ENCODE results near the gene AOC1. TPM values are rescaled to one million over a fixed set of nuclear protein-coding genes. Genes with fewer than 3 reads are reported as not detected.

Gene AOC1
- total and polyA plus RNA-seq, 4 donors = 0.01 to 0.08 TPM; not detected in 2

- WGBS = 93% methylated on average over 9 of the region's 9 CpGs
- DNase-seq (ENCODE audit: low spot score) = no peak
- H3K4me3 ChIP-seq (ENCODE audit: low read depth in 1 of 3, low read length in 3 of 3) = no peak overlapping the region
- H3K27ac ChIP-seq (ENCODE audit: low read depth in 1 of 2, low read length in 2 of 2) = no peak overlapping the region
- H3K36me3 ChIP-seq (ENCODE audit: control insufficient read depth in 4 of 4, insufficient read depth in 3 of 4, low read depth in 1 of 4, low read length in 3 of 4) = peaks cover 0 to 3% (median 0%) of the 10 kb centered on the region in 4 donors
- TF ChIP-seq HNF4A (conservative IDR thresholded peaks at IDR 0.05) = no peak
- no peak for TF ChIP-seq REST (IDR thresholded peaks at IDR 0.05)
- TF ChIP-seq ZBTB33 (IDR thresholded peaks at IDR 0.05) = no peak
- TF ChIP-seq MAX (IDR thresholded peaks at IDR 0.05) = no peak
- no peak for TF ChIP-seq EGR1 (IDR thresholded peaks at IDR 0.05; ENCODE audit: low read depth in 2 of 2)
- no peak for TF ChIP-seq SP1 (IDR thresholded peaks at IDR 0.05)
- TF ChIP-seq TAF1 (conservative IDR thresholded peaks at IDR 0.05) = no peak
- TF ChIP-seq NR2F2 (IDR thresholded peaks at IDR 0.05) = no peak
- no peak for TF ChIP-seq YY1 (IDR thresholded peaks at IDR 0.05)
- TF ChIP-seq RAD21 (IDR thresholded peaks at IDR 0.05) = no peak
- no peak for TF ChIP-seq GABPA (IDR thresholded peaks at IDR 0.05 in 1 of 2, conservative IDR thresholded peaks at IDR 0.05 in 1 of 2)
- TF ChIP-seq HNF4G (IDR thresholded peaks at IDR 0.05) = no peak
- TF ChIP-seq FOXA2 (IDR thresholded peaks at IDR 0.05) = no peak
- TF ChIP-seq, protein P1, sequence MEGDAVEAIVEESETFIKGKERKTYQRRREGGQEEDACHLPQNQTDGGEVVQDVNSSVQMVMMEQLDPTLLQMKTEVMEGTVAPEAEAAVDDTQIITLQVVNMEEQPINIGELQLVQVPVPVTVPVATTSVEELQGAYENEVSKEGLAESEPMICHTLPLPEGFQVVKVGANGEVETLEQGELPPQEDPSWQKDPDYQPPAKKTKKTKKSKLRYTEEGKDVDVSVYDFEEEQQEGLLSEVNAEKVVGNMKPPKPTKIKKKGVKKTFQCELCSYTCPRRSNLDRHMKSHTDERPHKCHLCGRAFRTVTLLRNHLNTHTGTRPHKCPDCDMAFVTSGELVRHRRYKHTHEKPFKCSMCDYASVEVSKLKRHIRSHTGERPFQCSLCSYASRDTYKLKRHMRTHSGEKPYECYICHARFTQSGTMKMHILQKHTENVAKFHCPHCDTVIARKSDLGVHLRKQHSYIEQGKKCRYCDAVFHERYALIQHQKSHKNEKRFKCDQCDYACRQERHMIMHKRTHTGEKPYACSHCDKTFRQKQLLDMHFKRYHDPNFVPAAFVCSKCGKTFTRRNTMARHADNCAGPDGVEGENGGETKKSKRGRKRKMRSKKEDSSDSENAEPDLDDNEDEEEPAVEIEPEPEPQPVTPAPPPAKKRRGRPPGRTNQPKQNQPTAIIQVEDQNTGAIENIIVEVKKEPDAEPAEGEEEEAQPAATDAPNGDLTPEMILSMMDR (IDR thresholded peaks at IDR 0.05; ENCODE audit: low read depth, low read length, missing input control) = no peak
- TF ChIP-seq, protein P2, sequence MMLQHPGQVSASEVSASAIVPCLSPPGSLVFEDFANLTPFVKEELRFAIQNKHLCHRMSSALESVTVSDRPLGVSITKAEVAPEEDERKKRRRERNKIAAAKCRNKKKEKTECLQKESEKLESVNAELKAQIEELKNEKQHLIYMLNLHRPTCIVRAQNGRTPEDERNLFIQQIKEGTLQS (IDR thresholded peaks at IDR 0.05) = no peak
- H3K9me3 ChIP-seq (ENCODE audit: control insufficient read depth in 4 of 4, low read length in 3 of 4) = no peaks in the 10 kb centered on the region
- no peaks in the 10 kb centered on the region for H3K4me1 ChIP-seq (ENCODE audit: control insufficient read depth in 4 of 4, insufficient read depth in 4 of 4, low read length in 3 of 4)
- H3K9ac ChIP-seq (ENCODE audit: low read depth in 1 of 2, low read length in 2 of 2) = no peak overlapping the region
- no peaks in the 10 kb centered on the region for H3K27me3 ChIP-seq (ENCODE audit: control insufficient read depth in 4 of 4, insufficient read depth in 4 of 4, low read length in 3 of 4)
Observed at GRCh38 chr7:150855476-150856302, 3.4 kb downstream of the AOC1 start.

All from liver (tissue), 9 donors.